SW480 (cell line): ENCODE results near the gene NCAPG2.
"Not testable (repeated sequence)": the region's sequence is repeated elsewhere in the genome, so short reads cannot be mapped to it uniquely, and the experiment has no call there.

Experiments used
- DNase-seq: peaks from one replicate; pipeline ENCODE4 v3.0.0-alpha.2; 2016; ENCODE audit warnings: low spot score

NCAPG2 gene

GRCh38 chr7:158676171-158676840, 28.3 kb downstream of the NCAPG2 start:
- no peak for DNase-seq

- no peak for DNase-seq
These were observed 31.6 kb downstream of the NCAPG2 start for GRCh38 chr7:158672975-158673374.

- DNase-seq = not testable (repeated sequence)
These were observed 36.5 kb downstream of the NCAPG2 start for GRCh38 chr7:158668086-158668485.

- not testable (repeated sequence) for DNase-seq
These were observed 37.5 kb downstream of the NCAPG2 start for GRCh38 chr7:158666966-158667678.

DNA sequence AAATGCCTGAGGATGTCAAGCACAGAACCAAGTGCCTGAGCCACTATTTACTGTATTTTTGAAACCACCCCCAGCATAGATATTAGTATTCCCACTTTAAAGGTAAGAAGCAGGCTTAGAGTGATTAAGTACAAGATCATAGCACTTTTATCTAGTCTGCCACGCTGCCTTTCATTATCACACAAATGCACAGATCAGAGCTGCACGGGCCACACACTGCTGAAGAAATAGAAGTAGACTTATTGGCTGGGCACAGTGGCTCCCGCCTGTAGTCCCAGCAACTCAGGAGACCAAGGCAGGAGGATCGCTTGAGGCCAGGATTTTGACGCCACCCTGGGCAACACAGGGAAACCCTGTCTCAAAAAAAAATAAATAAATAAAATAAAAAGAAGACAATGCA, 38.2 kb downstream of the NCAPG2 start:
- DNase-seq = no peak

GRCh38 chr7:158664406-158664805, 40.2 kb downstream of the NCAPG2 start:
- DNase-seq = no peak

DNA sequence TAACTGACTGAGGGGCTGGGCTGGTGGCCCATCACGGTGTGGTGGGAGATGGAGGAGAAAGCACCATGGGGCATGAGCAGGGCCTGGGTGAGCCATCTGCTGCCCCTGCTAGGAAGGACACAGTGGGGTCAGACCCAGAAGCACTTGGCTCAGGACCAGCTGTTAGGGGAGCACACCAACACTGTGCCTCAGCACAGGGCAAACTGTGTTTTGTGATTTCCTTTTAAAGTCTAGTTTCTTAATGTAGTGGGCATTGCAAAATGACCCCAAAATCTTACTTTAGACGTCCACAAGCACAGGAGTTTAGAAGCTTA, 41.2 kb downstream of the NCAPG2 start:
- DNase-seq = no peak

DNA sequence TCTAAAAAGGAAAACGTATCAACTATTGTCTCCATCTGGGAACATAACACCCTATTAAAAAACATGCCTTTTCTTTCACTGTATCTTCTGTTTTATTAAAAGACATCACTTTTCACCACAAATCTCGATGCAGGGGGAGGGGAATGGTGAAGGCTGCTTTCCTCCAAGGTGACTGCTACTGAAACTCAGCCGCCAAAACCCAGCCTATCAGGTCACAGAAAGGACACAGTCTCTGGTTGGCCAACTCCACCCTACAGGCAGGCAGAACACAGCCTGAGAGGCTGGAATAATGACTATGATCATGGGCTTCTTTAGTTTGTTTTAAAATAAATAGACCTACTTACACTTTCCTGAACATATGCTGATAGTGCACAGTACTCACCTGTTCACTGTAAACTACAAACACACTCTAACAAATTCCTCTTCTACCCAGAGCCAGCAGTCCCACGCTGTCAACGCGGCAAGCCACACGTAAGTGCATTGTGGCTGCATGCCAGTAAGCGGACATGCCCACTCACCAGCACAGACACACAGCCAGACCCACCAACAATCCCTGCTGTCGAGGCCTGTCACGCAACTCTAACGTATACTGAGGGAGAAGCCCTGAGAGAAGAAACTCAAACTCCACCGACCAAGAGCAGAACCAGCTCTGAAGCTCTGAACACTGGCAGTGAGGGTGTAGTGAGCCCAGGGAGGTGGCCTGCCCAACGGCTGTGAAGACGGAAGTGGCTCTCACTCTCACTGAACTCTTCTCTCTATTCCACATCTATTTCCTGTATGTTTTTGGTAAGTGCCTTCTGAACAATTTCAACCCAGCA, 41.8 kb downstream of the NCAPG2 start:
- DNase-seq = no peak

- no peak for DNase-seq
These were observed 46.1 kb downstream of the NCAPG2 start for GRCh38 chr7:158658475-158658874.

DNA sequence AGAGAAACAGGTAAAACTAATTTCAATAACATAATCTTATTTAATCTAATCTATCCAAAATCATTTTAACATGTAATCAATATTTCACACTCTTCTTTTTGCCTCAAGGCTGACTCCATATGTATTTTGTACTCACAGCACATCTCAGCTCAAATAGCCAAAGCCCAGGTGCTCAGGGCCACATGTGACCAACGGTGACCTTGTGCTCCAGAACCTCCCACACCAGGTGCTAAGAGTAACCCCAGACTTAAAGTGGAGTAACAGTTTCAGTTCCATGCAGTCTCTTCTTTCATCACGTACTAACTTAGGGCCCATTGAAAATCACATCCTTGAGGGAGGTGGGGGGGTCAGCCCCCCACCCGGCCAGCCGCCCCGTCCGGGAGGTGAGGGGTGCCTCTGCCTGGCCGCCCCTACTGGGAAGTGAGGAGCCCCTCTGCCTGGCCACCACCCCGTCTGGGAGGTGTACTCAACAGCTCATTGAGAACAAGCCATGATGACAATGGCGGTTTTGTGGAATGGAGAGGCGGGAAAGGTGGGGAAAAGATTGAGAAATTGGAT, 47.3 kb downstream of the NCAPG2 start:
- DNase-seq = no peak

- DNase-seq = no peak
These were observed 48.6 kb downstream of the NCAPG2 start for GRCh38 chr7:158655931-158656441.

DNA sequence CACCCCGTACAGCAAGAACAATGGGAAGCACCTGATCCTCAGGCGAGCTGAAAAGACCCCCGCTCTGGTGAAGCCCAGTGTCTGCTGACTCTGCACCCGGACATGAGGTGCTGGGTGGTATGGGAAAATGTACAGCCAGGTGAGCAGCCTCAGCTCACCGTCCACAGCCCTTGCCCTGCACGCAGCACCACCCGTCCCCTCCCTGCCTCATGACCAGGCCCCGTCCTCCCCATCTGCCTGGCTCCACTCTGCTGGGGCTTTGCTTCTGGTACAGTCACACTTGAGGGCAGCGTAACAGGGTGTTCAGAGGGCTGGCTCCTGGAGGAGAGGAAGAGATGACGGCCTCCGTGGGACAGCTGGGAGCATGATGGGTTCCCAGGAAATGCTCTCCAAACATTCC, 49.1 kb downstream of the NCAPG2 start:
- DNase-seq = no peak

DNA sequence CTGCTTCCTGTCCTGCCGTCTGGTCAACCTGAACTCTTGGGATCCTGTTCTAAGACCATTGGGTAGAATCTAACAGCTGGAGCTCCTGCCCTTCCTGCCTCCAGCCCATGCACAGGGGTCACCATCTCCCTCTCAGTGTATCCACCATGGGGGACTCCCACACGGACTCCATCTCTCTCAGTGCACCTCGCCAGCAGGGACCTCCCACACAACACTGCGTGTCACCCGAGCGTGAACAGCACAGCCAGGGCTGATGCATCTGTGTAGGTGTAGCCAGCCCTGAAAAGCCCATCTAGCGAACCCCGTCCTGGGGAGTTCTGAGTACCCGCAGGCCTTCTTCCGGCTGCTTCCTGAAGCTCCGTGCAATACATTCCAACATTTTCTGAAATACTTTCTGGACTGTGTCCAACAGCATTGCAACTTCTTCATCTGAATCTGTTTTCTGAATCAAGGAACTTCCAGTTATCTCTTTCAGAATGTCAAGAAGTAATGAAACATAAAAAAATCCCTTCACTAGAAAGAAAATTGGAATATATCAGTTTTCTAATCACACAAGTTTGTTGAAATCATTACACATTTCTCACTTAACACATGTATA, 52.5 kb downstream of the NCAPG2 start:
- DNase-seq = no peak

DNA sequence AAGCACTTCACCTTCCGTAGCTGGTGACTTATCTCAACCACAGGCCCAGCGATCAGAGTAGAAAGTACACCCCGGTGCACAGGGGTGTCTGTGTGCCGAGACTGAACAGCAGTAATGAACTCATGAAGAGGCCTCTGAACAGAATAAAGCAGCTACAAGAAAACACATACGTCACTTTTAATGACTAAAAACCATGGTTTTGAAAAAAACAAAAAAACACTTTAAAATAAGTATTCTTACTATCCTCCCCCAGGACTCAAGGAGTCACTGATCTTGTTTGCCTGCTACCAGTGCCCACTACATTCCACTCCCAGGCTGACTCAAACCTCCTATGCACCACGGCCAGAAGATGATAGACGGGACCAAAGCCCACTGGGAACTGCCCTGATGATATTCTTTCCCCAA, 53.8 kb downstream of the NCAPG2 start:
- no peak for DNase-seq

- no peak for DNase-seq
These were observed 55.3 kb downstream of the NCAPG2 start for GRCh38 chr7:158649279-158649678.

GRCh38 chr7:158648787-158649186, 55.8 kb downstream of the NCAPG2 start:
- DNase-seq = no peak

DNA sequence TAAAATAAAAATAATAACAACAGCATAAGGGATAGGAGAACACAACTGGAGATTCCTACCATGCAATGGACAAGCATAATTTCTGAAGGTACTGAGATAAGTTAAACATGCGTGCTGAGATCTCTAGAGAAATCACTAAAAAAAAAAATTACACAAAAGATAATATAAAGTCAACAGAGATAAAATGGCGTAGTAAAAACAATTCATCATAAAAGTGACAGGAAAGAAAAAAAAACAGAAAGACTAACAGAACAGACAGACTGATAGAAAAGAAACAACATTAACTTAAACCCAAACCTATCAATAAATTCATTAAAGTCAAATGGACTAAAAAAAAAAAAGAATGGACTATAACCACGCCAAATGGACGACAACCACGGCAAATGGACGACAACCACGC, 56.4 kb downstream of the NCAPG2 start:
- DNase-seq = no peak

DNA sequence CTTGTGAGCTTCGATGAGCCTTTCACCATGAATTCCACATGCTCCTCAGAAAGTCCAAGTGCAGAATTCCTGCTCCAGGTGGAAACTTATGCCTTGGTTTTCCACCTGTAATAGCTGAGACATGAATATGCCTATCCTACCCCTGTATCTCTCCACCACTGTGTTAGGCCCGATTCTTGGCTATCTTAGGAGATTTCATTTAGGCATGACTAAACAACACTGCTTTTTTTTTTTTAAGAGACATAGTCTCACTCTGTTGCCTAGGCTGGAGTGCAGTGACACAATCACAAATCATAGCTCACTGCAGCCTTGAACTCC, 57.2 kb downstream of the NCAPG2 start:
- DNase-seq = no peak

DNA sequence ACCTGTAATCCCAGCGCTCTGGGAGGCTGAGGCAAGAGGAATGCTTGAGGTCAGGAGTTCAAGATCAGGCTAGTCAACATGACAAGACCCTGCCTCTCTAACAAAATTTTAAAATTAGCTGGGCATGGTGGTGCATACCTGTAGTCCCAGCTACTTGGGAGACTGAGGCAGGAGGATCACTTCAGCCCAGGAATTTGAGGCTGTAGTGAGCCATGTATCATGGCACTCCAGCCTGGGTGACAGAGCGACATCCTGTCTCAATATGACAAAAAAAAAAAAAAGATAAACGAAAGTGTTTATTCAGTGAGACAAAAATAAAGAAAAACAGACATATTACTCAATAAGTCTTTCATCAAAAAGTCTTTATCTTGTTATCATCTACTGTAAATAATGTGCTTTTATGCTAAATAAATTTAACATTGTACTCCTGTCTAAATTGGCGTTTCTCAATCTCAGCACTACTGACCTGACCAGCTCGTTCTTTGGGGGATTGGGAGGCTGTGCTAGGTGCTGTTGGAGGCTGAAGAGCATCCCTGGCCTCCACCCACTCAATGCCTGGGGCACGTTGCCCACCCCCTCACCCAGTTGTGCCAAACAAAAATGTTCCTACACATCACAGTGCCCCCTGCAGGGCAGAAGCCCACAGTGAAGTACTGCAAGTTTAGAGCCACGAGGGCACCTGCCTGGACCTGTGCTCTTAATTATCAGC, 57.7 kb downstream of the NCAPG2 start:
- no peak for DNase-seq

DNA sequence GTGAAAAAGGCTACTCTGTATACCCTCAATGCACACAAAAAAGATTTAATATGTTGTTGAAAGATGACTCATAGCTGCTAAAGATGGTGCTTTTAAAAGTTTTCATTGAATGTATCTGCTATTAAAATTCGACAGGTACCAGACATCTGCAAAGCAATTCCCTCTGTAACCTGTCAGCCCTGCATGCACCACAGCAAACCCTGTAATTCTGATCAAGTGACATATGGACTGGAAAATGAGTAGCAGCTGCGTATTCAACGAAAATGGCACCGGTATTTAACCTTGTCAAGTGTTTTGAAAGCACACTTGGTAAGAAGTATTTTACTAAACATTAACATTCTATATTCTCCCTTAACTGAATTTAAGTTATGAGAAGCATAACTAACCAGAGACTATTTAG, 58.8 kb downstream of the NCAPG2 start:
- DNase-seq = no peak

DNA sequence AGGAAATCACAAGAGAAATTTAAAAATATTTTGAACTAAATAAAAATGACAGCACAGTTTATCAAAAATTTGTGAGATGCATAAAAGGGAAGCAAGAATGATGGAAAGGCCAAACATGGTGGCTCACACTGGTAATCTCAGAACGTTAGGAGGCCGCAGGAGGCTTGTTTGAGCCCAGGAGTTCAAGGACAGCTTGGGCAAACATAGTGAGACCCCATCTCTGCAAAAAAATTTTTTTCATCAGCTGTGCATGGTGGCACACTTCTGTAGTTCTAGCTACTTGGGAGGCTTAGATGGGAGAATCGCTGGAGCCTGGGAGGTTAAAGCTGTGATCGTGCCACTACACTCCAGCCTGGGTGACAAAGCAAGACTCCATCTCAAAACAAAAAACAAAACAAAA, 62.5 kb downstream of the NCAPG2 start:
- DNase-seq = no peak

GRCh38 chr7:158638001-158638400, 66.6 kb downstream of the NCAPG2 start:
- no peak for DNase-seq
